Neural cell (in vitro differentiated cells): ENCODE data around the gene SS18.

ENCODE experiments used
- CTCF ChIP-seq: fragments of 450-650 bp; IDR thresholded peaks from 2 replicates; pipeline ENCODE4 v1.5.1; 2014; ENCODE audit warnings: antibody characterized with exemption, mild to moderate bottlenecking, moderate library complexity; ENCODE audit not compliant: poor library complexity, severe bottlenecking
- EZH2 ChIP-seq: fragments of 200-600, 300-800 bp; shearing (Covaris generic), sonication (generic); IDR thresholded peaks from 2 replicates; pipeline ENCODE4 v1.6.1; 2014; ENCODE audit warnings: antibody characterized with exemption, low read length, borderline replicate concordance, mild to moderate bottlenecking; ENCODE audit not compliant: insufficient read depth, poor library complexity, severe bottlenecking

- TF ChIP-seq CTCF (no peak), EZH2 (no peak)
These were observed 69.2 kb downstream of the SS18 start for GRCh38 chr18:26021061-26021754.
